8988T (cell line): ENCODE results near the gene EPC2.
"Not testable (repeated sequence)": the region's sequence is repeated elsewhere in the genome, so short reads cannot be mapped to it uniquely, and the experiment has no call there.

Experiments used
- DNase-seq: peaks from one replicate; pipeline ENCODE4 v3.0.0; 2011

Gene EPC2

DNA sequence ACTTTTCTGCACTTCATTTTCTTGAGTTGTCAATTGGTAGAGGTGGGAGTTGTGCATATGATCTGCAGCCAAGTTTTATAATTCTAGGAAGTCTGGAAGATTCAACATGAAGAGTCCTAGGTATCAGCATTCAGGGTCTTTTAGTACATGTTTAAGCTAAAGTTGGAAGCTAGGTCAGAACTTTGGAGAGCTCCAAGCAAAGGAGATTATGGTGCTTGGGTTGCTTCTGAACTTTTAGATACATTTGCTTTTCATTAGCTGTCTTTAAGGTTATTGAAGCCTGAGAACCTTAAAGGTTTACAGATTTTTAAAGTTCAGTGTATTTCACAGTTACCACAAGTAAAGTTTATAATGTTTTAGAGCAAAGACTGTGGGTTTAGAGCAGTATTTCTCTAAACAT, 85.5 kb downstream of the EPC2 start:
- no peak for DNase-seq

DNA sequence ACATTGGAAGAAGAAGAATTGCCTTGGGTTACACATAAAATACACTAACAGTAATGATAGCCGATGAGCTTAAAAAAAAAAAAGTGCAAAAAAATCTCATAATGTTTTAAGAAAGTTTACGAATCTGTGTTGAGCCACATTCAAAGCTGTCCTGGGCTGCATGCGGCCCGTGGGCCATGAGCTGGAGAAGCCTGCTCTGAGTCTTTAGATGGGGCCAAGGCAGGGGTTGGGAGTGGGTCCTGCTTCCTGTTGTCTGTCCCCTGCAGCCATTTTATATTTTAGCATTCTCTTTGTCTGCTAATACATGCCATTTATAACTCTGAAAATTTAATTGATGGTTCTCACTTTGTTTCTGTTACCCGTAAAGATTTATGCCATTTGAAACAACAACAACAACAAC, 93.2 kb downstream of the EPC2 start:
- DNase-seq, result no peak

DNA sequence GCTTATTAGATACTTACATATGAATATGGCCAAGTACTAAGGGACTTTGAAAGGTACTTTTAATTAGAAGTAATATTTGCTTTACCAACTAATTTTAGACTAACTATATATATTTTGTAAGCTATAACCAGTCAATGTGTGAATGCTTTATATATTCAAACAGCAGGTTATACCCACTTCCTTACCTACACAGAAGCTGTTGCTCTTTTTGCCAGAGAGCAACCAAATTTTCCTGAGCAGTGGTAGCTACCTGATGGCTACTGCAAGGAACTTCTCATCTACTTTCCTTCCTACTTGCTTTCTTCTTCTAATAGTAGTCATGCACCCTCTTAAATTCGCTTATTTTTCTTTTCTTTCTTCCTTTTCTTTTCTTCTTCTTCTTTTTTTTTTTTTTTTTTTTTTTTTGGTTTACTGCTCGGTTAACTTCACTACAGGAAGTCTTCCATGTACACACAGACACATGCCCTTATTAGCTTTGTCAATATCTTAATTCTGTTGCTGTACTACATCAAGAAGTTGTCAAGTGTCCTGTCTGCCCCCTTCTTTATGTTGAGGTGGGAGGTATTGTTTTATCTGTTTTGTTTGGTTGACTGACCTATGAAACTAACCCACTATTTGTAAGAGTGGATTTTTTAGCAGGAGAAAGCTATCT, 95.0 kb downstream of the EPC2 start:
- no peak for DNase-seq

DNA sequence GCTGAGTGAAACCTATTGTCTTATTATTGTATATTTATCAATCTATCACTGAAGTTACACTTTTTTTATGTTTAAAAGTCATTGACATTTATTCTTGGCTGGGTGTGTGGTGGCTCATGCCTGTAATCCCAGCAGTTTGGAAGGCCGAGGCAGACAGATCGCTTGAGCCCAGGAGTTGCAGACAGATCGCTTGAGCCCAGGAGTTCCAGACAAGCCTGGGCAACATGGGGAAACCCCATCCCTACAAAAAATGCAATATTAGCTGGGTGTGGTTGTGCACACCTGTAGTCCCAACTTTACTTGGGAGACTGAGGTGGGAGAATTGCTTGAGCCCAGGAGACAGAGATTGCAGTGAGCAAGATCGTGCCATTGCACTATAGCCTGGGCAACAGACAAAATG, 97.8 kb downstream of the EPC2 start:
- DNase-seq, result no peak

DNA sequence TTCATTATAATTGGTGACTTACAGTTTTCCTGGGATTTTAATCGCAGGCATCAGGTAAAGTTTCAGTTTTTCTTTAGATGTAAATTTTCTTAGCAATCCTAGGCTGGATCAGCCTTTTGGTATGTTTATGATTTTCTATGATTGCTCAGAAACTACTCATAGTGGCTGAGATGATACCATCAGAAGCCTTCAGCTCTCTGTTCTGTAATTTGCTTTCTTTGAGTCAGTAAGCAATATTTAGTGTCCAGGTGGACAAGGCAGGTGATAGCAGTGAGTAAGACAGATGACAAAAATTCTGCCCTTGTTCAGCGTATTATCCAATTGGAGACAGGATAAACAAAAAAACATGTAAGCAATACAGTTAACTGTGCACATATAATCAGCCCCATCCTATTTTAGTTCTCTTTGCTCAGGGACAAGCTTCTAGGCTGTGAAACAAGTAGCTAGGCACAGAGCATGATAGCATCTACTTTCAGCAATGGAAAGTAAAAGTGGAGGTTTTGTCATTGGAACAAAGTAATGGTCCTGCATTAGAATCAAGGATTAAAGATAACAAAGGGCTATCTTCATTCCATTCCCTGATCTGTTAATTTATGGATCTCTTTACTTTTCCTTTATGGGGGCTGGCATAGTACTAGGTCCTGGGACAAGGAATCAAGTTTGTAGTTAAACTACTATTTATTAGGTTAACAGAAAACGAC, 100.8 kb downstream of the EPC2 start:
- DNase-seq, result no peak

DNA sequence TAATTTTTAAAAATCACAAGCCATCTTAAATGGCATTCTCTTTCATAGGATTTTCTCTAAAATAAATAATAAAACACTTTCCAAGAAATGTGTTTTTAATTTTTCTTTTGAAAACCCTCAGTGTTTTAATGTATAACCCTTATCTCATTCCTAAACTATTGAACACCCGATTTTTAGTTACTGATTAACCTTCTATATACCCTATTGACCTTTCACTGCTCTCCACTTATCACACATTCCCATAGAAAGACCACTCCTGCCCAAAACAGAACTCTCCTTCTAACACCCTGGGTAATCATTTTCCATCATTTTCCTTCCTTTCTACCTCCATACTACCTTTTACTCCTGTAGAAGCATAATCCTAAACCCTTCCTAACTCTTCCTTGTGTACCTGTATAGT, 102.4 kb downstream of the EPC2 start:
- no peak for DNase-seq

DNA sequence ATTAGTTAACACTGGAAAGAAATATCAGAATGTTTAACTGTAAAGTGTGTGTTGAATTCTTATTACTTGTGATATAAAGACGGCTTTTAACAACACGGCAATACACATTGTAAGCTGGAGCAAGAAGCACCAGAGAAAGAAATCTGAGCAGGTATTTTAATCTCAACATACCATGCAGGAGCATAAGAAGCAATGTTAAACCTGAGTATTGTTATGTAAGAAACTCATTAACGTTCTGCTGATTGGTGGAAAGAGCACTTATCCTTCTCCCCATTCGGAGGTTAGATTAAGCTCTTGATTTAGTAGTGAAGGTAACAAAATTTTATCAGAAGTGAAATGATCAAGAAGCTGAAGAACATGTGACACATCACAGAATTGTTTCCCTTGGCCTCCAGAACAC, 107.4 kb downstream of the EPC2 start:
- DNase-seq, result no peak

DNA sequence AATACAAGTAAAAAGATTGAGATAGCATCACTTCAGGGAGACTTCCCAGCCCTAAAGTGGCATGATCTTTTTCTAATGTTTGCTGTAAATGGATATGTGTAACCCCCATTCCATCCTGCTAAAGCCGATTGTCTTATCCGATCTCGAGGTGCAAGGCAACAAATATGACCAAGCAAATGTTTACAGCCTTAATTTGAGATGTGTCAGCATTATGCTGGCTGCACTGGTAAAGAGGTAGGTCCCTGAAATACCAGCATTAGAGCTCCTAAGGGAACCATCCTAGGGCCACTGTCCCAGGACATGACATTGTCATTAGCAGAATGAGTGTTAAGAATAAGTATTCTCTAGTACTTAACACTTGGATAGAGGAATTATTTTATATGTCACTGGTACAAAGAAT, 108.4 kb downstream of the EPC2 start:
- no peak for DNase-seq

DNA sequence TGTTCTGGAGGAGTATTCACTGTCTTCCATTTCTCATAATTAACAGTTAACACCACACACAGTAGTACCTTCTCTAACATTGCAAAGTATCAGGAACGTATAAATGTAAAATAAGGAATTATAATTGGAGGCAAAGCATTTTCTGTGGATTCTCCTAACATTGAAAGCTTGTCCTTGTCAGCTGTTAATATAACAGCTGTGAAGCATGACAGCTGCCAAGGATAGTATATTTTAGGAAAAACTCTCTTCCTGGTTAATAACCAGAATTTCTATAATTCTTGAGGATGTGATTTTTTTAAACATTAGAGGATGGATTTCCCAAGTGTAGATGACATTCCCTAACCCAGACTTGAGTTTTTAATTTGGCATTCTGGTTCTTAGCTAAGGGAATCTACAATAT, 110.3 kb downstream of the EPC2 start:
- no peak for DNase-seq

DNA sequence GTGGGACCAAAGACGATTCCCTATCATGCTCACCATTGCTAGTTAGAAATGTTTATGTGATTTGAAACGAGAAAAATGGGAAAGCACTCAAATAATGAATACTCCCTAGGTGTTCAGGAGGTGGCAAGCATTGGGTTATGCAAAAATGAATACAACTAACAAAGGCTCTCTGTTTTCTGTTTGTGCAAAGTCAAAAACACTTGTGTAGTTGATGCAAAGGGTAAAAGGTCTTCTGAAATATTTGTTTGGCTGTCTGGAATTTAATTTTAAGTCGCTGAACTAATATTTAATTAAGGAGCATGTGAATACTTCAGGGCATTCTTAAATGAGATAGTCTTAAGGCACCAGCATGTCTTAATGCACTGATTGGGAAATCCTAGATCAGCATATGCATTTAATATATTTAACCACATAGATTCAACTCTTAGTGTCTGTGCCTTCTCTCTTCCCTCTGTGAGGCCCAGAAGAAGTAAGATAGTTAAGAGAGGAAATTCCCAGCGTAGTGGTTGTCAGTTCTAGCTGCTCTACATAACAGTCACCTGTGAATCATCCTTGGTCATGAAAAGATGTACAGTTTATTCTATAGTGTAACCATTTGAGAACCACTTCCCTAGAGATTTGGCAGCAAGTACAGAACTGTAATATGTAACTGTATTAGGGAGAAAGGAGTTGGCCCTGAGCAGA, 111.9 kb downstream of the EPC2 start:
- peak; percentile 13 for DNase-seq

DNA sequence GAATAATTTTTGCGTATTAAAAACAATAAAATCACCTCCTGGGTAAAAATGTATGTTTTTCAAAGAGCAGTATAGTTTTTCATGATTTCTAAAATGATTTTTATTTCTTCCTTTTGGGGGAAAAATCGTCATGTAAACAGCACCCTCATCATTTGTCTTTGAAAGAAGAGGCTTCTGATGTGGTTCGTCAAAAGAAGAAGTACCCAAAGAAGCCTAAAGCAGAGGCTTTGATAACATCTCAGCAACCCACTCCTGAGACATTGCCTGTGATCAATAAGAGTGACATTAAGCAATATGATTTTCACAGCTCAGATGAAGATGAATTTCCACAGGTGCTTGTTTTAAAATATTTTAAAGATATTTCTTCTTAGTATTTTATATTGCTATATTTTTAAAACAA, 120.3 kb downstream of the EPC2 start:
- no peak for DNase-seq

DNA sequence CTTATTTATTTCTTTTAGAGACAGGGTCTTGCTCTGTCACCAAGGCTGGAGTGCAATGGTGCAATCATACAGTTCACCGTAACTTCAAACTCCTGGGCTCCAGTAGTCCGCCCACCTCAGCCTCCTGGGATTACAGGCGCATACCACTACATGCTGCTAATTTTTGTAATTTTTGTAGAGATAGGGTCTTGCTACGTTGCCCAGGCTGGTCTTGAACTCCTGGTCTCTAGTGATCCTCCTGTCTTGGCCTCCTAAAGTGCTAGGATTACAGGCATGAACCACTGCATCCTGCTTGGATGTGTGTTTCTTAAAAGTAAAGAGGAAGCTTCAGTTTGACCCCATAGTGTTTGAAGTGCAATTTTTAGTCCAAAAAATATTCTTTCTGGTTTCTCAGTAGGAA, 125.5 kb downstream of the EPC2 start:
- no peak for DNase-seq

DNA sequence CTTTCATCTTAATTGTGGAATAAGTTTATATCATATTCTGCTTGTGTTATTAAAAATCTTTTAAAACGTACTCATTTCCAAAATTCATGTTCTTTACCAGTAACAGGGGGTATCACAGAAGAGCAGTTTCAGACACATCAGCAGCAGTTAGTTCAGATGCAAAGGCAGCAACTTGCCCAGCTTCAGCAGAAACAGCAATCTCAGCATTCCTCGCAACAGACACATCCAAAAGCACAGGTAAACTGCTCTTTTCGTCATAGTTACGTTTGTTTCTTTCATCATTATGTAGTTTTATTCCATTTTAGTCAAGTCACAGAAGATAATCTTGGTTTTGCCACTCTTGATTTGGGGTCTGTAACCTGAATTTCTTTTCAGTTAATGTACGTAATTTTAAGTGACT, 137.0 kb downstream of the EPC2 start:
- no peak for DNase-seq

DNA sequence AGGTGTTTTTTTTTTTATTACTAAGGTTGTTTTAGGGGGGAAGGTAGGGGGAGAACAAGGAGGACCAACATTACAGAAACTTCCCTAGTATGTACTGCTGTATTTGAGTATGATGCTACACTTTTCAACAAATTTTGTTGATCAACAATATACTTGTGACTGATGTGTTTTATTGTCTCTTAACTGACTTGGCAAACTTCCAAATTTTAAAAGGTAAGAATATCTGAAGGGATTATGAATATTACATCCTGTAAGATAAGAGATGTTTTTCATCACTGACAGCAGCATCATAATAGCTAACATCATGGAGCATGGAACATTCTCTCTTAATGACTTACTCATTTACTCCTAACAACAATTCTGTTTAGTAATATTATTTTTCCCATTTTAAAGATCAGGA, 144.5 kb downstream of the EPC2 start:
- no peak for DNase-seq

DNA sequence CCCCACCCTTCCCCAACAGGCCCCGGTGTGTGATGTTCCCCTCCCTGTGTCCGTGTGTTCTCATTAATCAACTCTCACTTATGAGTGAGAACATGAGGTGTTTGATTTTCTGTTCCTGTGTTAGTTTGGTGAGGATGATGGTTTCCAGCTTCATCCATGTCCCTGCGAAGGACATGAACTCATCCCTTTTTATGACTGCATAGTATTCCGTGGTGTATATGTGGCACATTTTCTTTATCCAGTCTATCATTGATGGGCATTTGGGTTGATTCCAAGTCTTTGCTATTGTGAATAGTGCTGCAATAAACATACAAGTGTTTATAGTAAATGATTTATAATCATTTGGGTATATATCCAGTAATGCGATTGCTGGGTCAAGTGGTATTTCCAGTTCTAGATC, 145.6 kb downstream of the EPC2 start:
- DNase-seq, result not testable (repeated sequence)

DNA sequence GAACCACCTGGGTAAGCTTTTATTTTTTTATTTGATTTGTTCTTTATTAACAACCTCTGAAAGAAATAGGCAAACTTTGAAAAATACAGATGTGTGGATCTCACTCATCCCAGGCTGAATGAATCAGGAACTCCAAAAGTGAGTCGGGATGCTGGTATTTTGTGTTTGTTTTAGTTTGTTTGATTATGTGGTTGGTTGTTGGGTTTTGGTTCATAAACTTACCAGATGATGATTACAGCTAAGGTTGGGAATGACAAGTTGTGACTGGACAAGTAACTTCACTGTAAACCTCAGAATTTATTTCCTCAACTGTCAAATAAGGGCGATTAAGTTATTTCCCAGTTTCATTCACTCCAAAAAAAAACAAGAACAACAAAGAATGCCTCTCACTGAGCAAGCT, 150.0 kb downstream of the EPC2 start:
- no peak for DNase-seq

DNA sequence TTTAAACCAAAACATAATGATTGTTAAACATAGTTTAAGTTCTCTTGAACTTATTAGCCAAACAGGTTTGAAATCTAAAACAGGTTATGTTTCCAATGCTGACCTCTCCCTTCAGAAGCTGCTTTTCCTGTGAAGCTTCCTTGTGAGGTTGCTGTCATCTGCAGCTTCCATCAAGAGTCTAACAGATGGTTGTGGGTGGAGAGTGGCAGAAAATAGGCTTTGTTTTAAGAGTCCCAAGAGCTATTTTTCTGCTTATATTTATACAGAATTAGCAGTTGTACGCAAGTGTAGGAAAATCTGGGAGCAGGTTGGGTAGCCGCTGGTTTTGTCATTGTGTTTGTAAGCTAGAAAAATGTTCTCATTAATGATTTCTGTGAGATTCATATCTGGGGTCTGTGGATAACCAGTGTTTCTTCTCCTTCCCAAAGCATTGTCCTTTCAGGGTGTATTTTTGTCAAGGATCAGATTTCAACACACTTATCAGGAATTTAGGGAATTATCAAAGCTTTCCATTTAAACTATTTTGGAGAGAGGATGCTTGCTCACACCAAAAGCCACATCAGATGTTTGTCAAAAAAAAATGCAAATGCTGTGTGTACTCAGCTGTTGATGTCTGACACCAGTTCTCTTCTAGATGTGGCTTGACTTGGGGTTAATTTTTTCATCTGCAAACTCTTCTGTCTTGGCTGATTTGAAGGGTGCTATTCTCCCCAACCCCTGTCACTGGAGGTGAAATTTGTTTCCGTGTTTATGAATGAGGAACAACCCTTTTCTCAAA, 152.4 kb downstream of the EPC2 start:
- no peak for DNase-seq

DNA sequence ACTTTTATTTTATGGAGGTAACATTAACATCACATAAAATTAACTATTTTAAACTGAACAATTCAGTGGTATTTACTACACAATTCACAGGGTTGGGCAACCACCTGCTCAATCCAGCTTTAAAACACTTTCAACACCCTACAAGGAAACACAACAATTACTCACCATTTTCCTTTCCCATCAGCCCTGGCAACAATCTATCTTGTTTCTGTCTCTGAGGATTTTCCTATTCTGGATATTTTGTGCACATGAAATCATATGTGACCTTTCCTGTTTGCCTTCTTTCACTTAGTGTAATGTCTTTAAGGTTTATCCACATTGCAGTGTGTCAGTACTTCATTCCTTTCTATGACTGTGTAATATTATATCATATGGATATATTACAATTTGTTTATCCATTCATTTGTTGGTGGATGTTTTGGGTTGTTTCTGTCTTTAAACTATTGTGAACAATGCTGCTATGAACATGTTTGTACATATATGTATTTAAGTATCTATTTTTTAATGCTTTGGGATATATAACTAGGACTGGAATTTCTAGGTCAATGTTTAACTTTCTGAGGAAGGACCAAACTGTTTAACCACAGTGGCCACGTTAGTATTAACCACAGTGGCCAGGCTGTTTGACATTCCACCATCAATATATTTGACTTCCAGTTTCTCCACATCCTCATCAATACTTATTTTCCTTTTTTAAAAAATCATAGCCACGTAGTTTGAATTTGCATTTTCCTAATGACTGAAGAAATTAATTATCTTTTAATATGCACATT, 158.1 kb downstream of the EPC2 start:
- DNase-seq, result no peak

DNA sequence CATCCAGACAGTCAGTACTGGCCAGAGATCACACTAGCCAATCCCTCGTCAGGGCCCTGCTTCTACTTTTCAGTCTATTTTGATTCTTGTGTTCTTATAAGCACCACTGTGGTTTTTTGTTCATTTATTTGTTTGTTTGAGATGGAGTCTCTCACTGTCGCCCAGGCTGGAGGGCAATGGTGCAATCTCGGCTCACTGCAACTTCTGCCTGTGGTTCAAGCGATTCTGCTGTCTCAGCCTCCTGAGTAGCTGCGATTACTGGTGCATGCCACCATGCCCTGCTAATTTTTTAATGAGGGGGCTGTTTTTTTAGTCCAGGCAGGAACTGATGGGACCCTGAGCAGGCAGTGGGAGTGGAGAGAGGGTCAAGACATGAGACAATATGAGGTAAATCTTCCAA, 165.5 kb downstream of the EPC2 start:
- DNase-seq, result no peak

DNA sequence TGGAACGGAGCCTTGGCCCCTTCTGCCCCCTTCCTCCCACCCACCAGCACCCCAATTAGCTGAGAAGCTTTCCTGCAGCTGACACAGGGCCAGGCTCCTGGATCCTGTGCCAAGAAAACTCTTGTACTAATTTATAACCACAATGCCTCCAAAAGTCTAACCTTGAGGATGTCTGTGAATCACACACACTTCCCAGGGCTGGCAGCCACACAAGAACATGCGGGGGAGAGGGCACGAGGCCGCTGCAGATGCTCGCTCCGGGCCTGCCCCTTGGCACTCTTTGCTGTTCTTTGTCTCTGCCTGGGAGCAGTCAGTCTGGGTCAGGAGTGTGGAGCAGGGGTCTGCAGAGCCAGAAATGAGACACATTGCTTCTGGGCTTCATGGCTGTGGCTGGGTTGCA, 167.8 kb downstream of the EPC2 start:
- no peak for DNase-seq

DNA sequence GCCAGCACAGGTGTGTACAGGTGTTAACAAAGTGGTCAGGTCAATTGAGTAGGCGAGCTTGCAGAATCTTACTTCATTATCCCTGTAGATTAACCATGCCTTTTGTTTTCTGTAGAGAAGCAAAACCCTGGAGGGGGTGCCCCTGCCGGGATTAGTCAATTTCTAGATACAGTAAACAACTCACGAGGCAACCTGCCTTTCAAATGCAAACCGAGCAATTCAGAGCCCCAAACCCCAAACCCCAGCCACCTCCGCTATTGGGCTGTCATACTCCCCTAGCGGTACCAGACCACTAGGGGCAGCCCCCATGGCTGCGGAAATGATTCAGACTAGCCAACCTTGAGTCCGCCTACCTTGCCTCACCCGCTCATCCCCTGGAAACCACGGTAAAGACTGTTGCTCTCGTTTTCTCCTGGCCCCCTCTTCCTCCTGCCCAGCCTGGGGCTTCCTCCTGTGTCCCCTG, 169.1 kb downstream of the EPC2 start:
- no peak for DNase-seq

DNA sequence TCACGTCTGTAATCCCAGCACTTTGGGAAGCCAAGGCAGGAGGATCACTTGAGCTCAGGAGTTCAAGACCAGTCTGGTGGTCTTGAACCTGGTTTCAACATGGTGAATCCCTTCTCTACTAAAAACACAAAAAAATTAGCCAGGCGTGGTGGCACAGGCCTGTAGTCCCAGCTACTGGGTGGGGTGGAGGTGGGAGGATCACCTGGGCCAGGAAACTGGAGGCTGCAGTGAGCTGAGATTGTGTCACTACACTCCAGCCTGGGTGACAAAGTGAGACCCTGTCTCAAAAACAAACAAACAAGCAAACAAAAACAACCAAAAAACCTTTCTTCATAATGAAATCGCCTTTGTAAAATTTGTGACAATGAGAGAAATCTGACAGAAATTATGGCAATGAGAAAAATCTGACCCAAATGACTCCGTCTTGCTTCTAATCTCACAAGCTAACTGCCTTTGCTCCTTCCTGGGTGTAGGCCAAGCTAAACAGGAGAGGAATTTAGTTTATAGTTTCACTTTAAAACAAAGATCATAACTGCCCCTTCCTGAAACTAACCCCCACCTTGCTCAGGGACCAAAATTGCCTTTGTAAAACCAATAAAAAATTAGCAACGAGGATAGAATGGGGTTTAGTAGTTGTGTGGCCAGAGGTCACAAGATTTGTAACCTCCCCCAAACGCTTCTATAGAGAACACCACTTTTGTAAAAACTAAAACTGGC, 169.8 kb downstream of the EPC2 start:
- DNase-seq, result no peak
